Activated CD4-positive, alpha-beta T cell treated with anti-CD3 and anti-CD28 coated beads, Interleukin-10, Interleukin-2, amounts not matched to agents 100 ng/mL and 50 ng/mL, durations not matched to agents 16 hours and 8 hours (primary cell): ENCODE results near the gene GPM6B.

Source experiments
- DNase-seq: peaks from one replicate; pipeline ENCODE4 v3.0.0-alpha.2; 2020

Gene GPM6B

DNA sequence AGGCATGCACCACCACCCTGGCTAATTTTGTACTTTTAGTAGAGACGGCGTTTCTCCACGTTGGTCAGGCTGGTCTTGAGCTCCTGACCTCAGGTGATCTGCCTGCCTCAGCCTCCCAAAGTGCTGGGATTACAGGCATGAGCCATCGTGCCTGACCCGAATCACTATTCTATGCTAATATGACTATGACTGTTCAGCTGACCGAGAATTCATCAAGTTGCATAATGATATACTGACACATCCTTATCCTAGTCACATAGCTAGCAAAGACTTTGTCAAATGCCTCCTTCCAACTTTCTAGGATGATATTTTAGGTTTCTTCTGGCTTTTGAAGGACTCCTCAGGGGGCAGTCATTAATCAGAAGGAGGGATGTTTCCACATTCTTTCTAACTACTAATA is 4.8 kb upstream of the GPM6B start:
- DNase-seq: no peak

DNA sequence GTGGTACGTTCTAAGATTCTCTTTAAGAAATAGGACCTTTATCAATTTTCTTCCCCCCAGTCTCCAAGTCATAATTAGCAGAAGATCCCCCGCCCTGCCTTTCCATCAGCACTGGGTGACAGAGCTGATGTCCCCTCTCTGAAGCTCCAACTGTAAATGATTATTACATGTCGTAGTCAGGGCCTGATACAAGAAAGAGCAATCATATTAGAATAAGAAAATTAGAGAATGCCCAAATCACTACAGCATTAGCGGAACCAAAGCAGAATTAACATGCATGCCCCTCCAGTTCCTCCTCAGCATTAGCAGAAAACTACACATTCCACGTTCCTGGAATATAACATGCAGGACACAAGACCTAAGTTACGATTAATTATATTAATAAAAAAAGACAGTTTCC is 717 bp downstream of the GPM6B start:
- DNase-seq: no peak

DNA sequence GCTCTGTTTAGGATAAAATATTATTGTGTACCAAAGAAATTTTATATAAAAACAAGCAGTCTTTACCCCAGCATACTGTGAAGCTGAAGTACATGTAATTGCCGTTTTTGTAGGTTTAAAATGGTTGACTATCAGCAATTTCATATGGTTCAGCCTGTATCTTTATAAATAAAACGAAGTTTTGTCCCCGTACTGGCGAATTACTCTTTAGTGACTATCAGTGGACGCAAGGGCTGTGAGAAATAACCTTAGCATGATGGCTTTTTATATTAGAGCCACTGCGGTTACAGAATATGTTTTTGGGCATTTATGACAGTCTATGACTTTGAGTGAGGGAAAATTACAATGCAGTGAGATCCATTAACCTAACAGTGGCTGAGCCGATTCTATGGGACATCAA is 1.2 kb downstream of the GPM6B start:
- DNase-seq: no peak

DNA sequence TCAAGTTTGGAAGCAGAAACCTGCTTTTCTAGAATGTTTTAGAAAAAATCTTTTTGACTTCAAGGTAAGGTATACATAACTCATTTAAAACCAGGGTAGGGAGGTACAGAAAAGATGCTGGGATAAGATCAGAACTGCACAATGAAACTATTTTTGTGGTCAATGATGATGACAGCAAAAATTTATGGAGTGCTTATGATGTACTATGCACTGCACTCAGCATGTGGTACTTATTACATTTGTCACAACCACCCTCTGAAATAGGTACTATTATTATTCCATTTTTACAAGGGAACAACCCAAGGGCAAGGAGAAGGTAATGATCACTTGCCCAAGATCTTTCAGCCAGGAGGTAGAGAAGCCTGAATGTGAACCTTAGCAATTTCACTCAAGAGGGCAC is 8.0 kb downstream of the GPM6B start:
- no peak for DNase-seq

DNA sequence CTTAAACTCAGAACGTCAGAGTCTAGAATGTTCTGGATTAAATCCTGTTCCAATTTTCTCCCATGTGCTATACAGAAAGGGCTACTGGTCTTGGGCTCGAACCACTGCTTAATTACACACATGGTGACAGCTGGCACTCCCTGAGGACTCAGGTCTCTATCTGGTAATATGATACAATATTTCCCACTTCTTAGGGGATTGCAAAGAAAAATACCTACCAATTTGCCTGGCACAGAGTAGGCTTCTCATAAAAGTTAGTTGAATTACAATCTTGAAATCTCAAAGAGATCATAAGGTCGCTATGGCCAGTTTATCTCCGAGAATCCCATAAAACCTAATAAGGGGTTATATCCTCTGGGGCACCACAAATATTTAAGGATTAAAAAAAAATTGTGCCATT is 8.6 kb downstream of the GPM6B start:
- no peak for DNase-seq

DNA sequence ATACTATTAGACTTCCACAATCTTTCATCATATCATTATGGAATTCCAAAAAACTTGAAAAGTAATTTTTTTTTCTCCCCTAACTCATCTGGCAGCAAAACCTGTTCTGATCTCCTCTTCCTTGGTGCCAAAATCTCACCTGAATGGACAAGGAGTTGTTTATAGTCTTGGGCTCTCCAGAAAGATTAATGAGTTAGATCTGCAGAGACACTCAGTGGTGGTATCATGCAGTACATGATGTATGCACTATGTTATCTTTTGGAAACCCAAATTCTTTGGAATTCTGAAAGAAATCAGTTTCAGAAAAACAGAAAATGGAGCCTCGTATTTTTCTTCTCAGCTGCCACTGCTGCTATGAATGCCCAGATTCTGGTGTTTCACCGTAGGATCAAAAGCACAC is 11.7 kb downstream of the GPM6B start:
- no peak for DNase-seq

DNA sequence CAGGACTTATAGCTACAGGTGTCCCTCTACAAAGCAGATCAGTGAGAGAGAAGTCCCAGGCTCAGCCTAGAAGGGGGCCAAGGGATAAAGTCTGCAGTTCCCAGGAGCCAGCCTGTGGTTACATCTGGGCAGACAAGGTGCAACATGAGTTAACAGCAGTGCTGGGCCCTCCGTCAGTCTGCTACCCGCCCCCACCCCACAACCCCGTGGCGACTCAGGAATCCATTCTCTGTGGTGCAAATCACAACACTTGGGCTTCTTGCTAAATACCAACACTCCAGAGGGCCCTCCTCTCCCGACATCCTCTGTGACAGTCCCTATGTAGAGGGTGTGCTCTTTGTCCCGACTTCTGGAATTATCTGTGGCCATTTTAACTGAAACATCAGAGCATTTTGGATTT is 13.8 kb downstream of the GPM6B start:
- no peak for DNase-seq

DNA sequence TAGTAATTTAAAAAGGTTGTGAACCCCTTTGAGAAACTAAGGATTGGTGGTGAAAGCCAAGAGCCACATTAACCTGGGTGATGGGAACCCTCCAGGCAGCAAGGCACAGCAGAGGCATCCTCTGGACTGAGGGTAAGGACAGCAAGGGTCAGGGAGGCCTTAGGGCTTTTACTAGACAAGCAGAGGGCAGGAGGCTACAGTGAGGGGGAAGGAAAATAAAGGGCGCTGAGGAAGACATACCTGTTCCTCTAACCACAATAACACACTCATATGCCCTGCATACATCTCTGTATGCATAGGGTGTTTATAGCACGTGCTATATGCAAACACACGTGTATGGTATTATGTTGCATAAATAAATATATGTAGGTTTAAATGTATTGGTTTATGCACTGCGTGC is 18.7 kb downstream of the GPM6B start:
- no peak for DNase-seq

DNA sequence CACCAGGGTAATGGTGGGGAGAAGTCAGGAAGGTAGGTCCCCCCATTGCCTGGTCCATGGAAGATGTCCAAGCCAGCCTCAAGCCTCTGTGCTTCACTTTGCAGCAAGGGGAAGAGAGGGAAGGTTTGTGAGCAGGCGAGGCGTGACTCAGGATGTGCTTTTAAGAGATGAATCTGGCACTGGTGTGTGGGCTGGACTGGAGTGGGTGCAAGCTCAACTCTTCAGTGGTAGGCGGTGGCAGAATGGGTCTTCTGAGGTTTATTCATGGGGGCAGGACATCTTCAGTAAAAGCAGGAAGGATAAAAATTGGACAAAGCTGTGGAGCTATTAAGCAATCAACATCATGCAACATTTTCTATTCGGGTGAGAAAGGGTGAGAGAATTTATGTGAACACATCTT is 19.4 kb downstream of the GPM6B start:
- no peak for DNase-seq

DNA sequence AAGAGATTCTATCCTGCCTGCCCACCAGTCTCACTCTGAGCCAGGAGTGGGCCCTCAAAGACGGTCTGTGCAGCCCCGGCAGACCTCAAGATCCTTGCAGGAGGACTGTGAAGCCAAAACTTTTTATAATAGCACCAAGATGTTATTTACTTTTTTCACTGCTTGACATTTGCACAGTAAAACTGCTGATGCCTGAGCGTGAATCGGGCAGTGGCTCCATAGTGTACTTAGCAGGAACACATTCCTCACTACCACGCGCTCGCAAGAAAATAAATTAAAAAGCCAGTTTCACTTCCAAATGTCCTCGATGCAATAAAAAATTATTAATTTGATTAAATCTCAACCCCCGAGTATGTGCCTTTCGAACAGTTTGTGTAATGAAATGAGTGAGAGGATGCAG is 22.5 kb downstream of the GPM6B start:
- no peak for DNase-seq

DNA sequence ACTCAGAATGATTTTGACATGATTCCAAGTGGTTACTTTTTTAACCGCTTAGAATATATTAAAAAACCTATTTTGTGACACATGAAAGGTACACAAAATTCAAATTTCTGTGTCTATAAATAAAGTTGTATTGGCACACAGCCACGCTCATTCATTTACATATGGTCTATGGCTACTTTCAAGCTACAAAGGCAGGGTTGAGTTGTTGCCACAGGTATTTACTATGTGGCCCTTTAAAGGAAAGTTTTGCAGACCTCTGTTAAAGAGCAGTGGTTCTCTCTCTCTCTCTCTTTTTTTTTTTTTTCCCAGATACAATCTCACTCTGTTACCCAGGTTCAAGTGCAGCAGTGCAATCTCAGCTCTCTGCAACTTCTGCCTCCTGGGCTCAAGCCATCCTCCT is 23.0 kb downstream of the GPM6B start:
- no peak for DNase-seq

DNA sequence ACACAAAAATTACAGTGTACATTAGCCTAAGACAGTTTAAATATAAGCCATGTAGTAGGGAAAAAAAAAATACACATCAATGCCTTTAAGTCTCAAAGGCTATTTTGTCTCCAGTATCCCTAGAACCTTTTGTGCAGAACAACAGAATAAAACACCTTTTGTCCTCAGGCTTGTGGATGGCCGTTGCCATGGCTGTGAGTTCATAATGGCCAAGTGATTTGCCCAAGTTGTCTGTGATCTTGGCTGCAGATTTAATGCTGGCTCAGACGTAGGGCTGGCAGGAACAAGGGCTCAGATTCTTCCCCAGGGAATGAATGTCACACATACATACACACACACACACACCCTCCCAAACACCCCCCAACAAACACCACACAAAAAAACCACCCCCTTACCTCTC is 25.3 kb downstream of the GPM6B start:
- no peak for DNase-seq

DNA sequence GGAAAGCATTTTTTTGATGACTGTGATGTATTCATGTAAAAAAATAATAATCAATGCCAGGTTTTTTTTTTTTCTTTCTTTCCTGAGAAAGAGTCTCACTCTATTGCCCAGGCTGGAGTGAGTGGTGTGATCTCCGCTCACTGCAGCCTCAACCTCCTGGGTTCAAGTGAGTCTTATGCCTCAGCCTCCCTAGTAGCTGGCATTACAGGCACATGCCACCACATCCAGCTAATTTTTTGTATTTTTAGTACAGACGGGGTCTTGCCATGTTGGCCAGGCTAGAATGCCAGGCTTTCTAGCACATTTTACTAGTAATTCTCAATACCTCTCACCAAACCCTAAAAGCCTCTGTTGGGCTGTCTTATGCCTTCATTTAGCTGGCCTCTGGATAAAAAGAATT is 25.7 kb downstream of the GPM6B start:
- no peak for DNase-seq

DNA sequence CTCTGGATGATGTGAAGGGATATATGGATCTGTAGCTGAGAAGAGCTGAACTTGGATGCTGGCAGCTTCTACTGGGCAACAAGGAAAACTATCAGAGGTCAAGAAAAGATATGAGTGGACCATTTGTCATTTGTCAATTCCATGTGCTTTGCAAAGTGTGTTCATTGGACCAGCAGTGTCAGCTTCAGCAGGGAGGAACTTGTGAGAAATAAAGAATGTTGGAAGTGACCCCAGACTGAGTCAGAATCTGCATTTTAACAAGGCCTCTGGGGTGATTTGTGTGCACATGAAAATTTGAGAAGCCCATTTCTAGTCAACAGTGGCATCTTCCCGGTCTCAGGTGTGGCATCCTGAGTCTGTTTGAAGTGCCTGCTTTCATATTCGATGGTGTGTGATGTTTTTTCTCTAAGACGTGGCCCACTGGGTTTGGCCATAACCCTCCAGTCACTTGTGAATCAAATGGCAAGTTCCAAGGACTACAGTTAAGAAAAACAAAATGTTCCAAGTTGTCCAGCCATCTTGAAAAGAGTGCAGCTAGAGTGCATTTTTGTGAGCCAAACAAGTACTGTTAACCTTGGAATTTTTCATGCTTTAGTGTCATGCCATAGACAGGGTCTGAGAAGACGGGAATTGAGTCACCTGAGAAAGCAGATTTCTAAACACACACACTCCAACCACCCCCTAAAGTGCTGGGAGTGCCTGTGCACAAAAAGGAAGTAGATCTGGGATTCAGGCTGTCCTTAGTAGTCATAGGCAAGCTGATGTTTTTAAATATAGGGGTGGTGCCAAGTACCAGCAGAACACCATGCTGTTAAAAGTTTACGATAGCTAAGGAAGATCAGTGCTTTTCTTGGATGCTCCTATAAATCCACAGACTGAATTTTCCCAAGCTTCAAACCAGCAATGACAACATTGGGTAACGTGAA is 26.4 kb downstream of the GPM6B start:
- no peak for DNase-seq

DNA sequence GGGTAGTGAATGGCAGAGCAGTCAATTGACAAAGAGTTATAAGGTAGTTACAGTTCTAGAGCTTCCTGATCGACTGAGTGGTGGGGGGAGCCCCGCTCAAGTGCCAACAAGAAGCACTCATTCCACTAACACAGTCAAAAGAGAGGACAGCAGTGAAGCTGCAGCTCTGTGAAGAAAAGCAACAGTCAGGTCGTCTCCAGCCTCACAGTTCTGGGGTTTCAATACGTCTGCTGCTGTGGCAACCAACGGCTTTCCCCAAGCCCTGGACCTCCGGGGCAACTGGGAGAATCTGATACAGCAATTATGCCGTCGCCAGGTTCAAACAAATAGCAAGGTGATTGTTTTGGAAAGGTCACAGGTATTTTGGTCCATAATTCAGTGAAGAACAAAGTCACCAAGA is 30.8 kb downstream of the GPM6B start:
- DNase-seq: no peak

DNA sequence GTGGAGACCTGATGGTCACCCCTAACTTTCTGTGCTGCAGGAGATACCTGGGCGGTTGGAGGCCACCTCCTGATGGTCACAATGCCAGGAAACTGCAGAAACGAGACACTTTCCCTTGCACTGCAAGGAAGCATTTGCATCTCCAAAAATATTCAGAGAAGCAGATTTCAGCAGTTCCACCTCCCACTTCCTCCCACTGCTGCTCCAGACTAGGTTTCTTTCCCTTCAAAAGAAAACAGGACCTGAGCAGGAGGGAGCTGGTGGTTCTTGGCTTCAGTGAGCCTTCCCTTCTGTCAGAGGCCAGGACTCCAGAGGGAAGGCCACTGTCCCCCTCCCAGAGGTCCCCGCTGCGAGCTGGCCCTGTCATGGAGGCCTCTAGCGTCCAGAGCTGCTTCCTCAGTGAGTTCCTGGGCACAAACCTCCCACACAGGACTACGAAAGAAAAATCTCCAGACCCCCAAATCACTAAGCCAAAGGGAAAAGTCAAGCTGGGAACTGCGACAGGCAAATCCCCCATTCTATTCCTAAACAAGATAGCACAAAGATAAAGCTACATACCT is 35.9 kb downstream of the GPM6B start:
- DNase-seq: no peak

DNA sequence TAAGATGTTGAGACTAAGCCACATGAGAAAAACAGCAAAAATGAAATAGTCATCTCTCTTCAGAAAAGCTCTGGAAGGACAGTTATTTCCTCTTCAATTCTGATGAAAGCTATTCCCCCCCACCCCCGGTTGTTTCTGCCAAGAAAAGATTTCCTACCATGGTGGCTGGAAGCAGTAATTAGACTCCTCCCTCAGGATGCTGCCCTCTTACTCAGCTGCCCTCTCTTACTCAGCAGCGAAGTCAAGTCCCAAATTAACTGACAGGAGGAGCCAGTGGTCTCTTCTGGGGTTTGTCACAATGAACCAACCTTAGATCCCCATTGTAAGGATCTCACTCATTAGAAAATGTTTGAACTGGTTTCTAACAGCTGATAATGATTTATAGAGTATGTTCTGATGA is 38.0 kb downstream of the GPM6B start:
- DNase-seq: peak; percentile 6

DNA sequence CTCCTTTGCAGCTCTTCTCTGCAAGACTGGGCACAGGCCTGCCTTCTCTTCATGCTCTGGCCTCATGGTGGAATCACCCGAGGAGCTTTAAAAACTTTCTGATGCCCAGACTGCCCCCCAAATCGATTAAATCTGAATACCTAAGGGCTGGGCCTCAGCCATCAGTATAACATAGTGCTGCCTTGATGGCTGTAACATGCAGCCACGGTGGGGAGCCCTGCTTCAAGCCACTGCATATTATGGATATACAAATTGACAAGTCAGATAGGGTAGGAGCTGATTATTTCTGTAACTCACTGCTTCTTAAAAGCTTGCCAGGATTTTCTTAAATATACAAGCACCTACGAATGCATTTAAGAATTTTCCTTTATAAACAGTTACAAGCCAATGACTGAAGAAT is 40.5 kb downstream of the GPM6B start:
- no peak for DNase-seq

DNA sequence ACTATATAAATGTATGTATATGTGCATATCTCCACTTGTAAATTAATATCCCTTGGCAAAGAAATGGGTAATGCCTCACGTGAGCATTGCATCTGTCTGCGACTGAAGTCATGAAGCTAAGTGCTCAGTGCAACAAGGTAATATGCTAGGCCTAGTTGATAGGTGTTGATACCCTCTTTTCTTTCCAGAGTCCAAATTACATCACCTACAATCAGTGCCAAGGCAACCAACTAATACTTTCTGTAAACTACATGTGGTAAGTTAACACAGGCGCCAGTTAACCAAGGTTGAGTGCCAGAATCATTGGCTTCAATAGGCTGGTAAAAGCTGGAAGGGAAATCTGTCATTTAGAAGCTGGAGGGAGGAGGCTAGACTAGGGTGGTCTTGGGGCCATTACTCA is 41.1 kb downstream of the GPM6B start:
- no peak for DNase-seq

DNA sequence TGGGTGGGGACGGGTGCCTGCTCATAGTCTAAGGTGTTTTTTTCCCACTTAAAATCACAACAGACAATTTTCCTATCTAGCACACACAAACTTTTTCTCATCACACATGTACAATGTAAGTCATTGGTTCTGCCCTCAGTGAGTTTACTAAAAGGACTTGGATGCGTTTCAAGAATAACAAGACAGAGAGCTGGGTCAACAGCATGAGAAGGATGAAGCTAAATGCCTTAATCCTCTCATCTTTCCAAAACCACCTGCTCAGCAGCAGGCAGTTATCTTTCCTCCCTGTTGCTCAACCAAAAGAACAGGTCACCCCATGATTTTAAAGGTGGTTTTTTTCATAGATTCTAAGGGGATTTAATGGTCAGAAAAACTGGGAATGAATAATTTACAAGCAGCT is 42.2 kb downstream of the GPM6B start:
- no peak for DNase-seq

DNA sequence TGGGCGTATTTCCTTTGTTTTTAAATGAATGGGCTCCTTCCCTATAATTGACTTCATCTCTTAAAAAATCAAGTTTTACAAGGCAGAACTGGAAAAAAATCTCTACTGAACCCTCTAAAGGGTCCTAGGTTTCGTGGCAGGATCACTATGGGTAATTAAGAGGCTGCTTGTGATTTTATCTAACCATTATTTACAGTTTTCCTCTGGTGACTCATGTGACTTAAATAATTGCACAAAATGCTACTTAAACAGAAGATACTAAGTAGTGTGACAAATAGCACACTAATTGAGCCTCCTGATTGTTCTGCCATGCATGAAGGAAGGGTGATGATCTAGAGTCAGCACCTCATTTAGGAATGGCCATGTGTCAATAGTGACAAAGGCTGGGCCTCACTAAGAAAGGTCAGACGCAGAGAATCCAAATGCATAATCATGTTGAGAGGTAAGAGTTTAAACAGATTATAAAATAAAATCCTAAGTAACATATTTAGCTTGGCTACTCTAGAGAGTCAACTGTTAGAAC is 46.8 kb downstream of the GPM6B start:
- DNase-seq: no peak

DNA sequence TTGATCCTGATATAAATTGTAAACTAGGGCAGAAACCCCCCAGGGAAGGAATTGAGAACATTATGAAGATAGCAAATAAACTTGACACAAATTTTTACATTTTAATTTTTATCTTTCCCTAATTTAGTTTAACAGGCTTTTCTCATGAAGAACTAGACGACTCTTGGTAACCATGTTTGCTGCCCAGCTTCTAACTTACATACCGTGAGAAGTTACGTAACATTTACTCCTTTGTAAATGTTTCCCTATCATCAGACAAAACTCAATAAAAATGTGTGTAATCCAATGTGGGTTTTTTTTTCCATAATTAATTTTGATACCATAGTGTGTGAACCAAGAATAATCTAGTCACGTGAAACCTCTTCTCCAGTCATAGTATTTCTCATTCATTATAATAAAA is 48.0 kb downstream of the GPM6B start:
- DNase-seq: no peak

DNA sequence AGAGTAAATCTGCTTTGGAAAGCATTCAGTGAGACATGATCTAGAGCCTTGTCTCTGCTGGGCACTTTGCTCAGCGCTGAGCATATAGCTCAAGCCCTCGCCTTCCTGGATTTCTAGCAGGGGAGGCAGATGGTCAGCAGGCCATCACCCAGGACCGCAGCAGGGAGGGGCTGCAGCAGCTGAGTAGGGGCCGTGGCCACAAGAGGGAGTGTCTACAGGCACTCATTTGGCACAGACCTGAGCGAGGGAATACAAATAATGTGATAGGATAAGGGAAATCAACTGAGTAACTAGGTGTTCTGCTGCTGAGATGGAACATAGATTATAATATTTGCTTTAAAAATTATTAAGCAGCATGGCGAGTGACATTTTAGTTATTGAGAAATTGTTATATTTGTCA is 52.1 kb downstream of the GPM6B start:
- DNase-seq: no peak

DNA sequence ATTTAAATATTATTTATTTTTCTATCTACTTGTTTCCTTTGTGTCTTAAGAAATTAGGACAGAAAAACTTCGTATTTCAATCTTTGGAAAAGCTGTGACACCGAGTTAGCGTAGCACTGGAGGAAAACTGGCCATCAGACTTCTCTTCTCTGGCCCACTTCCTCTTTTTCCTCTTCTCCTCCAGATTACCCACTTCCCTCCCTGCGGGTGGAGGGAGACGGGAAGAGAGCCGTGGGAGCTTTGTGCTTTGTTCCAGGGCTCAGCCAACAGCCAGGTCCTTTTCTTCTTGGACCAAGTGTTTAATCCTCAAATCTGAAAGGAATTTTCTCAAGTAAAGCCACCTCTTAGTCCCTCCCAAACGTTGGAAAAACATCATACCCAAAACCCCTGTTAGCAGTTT is 52.6 kb downstream of the GPM6B start:
- no peak for DNase-seq

DNA sequence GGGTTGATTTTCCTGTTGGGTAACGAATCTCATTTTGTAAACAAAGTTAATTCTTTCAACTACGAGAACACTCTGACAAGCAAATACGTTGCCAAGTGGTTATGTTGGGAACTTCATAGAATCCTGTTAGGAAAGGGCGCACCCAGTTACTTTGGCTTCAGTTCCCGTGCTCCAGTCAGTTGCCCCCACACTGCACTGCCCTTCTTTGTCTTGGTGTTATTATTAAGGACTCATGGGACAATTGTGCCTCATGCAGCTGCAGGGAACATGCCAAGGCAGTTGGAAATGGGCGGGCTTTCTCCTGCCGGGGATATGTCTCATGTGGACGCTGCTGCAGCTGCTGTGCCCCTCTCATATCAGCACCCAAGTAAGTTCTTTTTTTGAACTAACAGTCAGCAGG is 53.4 kb downstream of the GPM6B start:
- no peak for DNase-seq
